PC-9 (cell line): ENCODE results near the gene RNF141. TPM values are rescaled to one million over a fixed set of nuclear protein-coding genes. Genes with fewer than 3 reads are reported as not detected.

Experiments used
- BruUV-seq: library from RNA; stranded (reverse); fragments of 400-500 nt; replicated peaks from 2 replicates; lab custom pipeline; 2021; lab: Mats Ljungman, UMichigan
- CTCF ChIA-PET: fragments of 300-600 bp; sonication (Branson Sonifier 250); formaldehyde crosslinking; loops from one replicate; lab custom pipeline; 2022; ENCODE audit warnings: antibody characterized with exemption; lab: Charles Lee
- POLR2A ChIA-PET: fragments of 300-600 bp; sonication (Branson Sonifier 250); formaldehyde crosslinking; loops from one replicate; lab custom pipeline; 2022; ENCODE audit warnings: antibody characterized with exemption; ENCODE audit not compliant: unreplicated experiment; lab: Charles Lee
- DNase-seq, 2 experiments: peaks; one replicate each; pipeline versions ENCODE4 v3.0.0 to v3.0.0-alpha.2; 2015 to 2022; ENCODE audit warnings: mixed read lengths in 1 of 2
- H2AFZ ChIP-seq: fragments of 200-600 bp; sonication (generic); 2 replicates; pipeline ENCODE4 v1.8.1; 2017; ENCODE audit warnings: antibody characterized with exemption
- H3F3A ChIP-seq: fragments of 200-600 bp; sonication (generic); 2 replicates; pipeline ENCODE4 v1.8.1; 2017; ENCODE audit warnings: antibody characterized with exemption, mild to moderate bottlenecking, low read depth; ENCODE audit not compliant: insufficient read depth
- H3K27ac ChIP-seq: fragments of 200-600 bp; sonication (generic); 2 replicates; pipeline ENCODE4 v1.6.1; 2016; ENCODE audit warnings: mixed run types
- H3K27me3 ChIP-seq: fragments of 200-600 bp; sonication (generic); 2 replicates; pipeline ENCODE4 v1.6.1; 2016; ENCODE audit warnings: low read depth, mixed run types; ENCODE audit not compliant: insufficient read depth
- H3K36me3 ChIP-seq: fragments of 200-600 bp; sonication (generic); 2 replicates; pipeline ENCODE4 v1.6.1; 2016; ENCODE audit warnings: low read depth, mixed run types
- H3K4me1 ChIP-seq: fragments of 200-600 bp; sonication (generic); replicated peaks from 2 replicates; pipeline ENCODE4 v1.6.1; 2016; ENCODE audit warnings: mixed run types; ENCODE audit not compliant: insufficient read depth
- H3K4me2 ChIP-seq: fragments of 200-600 bp; sonication (generic); 2 replicates; pipeline ENCODE4 v1.6.1; 2017; ENCODE audit warnings: mixed run types
- H3K4me3 ChIP-seq: fragments of 200-600 bp; sonication (generic); 2 replicates; pipeline ENCODE4 v1.6.1; 2016; ENCODE audit warnings: mixed run types
- H3K79me2 ChIP-seq: fragments of 200-600 bp; sonication (generic); 2 replicates; pipeline ENCODE4 v1.6.1; 2017; ENCODE audit warnings: low read depth, mixed run types
- H3K9me2 ChIP-seq: fragments of 200-600 bp; sonication (generic); 2 replicates; pipeline ENCODE4 v1.8.1; 2017; ENCODE audit warnings: mild to moderate bottlenecking; ENCODE audit not compliant: insufficient read depth
- H3K9me3 ChIP-seq: fragments of 200-600 bp; sonication (generic); 2 replicates; pipeline ENCODE4 v1.8.1; 2016; ENCODE audit warnings: low read depth; ENCODE audit not compliant: insufficient read depth
- H4K20me1 ChIP-seq: fragments of 200-600 bp; sonication (generic); 2 replicates; pipeline ENCODE4 v1.8.1; 2017; ENCODE audit not compliant: insufficient read depth
- EZH2 ChIP-seq: fragments of 200-600 bp; sonication (generic); IDR thresholded peaks from 2 replicates; pipeline ENCODE4 v1.8.0; 2017; ENCODE audit warnings: antibody characterized with exemption, low read depth
- intact Hi-C: fragments of 100-400 bp; cut with micrococcal nuclease; formaldehyde crosslinking; loops from one replicate; pipeline ENCODE4 v1.10.0; 2022; ENCODE audit not compliant: unreplicated experiment
- total RNA-seq: library from RNA; stranded (reverse); gene quantifications from 2 replicates; pipeline ENCODE4 v1.2.3, GENCODE V29; 2021
- TF ChIP-seq, protein P1 (sequence below): fragments of 200-600 bp; sonication (generic); conservative IDR thresholded peaks from 2 replicates; pipeline ENCODE4 v1.6.1; 2017; ENCODE audit warnings: mixed run types, antibody characterized with exemption, mild to moderate bottlenecking, moderate library complexity

Gene RNF141
- total RNA-seq, 1 experiment from 2014 or later, result 36.8 TPM

GRCh38 chr11:10487002-10487647, 53.9 kb downstream of the RNF141 start:
- Histone ChIP-seq H3K9me3 (no peaks in the 10 kb centered on the region), H4K20me1 (no peaks in the 10 kb centered on the region), H3K9me2 (no peaks in the 10 kb centered on the region), H3K36me3 (no peaks in the 10 kb centered on the region), H3K27me3 (no peaks in the 10 kb centered on the region), H3K4me3 (no peak overlapping the region), H3K27ac (0 out of 2 replicates have a peak overlapping the region, but pooled peaks have one; percentile 12), H3K4me1 (peaks cover 53% of the 10 kb centered on the region), H2AFZ (no peak overlapping the region), H3F3A (peaks cover 40% of the 10 kb centered on the region; the same call in 1 of the 2 replicates), H3K4me2 (no peak overlapping the region), H3K79me2 (0 out of 2 replicates have a peak, but pooled peaks cover 6% of the 10 kb centered on the region)
- no TSS peak for BruUV-seq
- no peak for TF ChIP-seq EZH2
- TF ChIP-seq, protein P1, sequence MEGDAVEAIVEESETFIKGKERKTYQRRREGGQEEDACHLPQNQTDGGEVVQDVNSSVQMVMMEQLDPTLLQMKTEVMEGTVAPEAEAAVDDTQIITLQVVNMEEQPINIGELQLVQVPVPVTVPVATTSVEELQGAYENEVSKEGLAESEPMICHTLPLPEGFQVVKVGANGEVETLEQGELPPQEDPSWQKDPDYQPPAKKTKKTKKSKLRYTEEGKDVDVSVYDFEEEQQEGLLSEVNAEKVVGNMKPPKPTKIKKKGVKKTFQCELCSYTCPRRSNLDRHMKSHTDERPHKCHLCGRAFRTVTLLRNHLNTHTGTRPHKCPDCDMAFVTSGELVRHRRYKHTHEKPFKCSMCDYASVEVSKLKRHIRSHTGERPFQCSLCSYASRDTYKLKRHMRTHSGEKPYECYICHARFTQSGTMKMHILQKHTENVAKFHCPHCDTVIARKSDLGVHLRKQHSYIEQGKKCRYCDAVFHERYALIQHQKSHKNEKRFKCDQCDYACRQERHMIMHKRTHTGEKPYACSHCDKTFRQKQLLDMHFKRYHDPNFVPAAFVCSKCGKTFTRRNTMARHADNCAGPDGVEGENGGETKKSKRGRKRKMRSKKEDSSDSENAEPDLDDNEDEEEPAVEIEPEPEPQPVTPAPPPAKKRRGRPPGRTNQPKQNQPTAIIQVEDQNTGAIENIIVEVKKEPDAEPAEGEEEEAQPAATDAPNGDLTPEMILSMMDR, result no peak
- POLR2A ChIA-PET, result no interaction called here
- no peak for DNase-seq
- CTCF ChIA-PET, result interaction anchor here (0.7 kb wide), 1 partner anchor 74 kb away, joined by 4 read pairs; no protein-coding TSS in a partner anchor
- intact Hi-C loops, result loop anchor here (5.0 kb wide), 1 partner anchor 80 kb away; no protein-coding TSS in a partner anchor

DNA sequence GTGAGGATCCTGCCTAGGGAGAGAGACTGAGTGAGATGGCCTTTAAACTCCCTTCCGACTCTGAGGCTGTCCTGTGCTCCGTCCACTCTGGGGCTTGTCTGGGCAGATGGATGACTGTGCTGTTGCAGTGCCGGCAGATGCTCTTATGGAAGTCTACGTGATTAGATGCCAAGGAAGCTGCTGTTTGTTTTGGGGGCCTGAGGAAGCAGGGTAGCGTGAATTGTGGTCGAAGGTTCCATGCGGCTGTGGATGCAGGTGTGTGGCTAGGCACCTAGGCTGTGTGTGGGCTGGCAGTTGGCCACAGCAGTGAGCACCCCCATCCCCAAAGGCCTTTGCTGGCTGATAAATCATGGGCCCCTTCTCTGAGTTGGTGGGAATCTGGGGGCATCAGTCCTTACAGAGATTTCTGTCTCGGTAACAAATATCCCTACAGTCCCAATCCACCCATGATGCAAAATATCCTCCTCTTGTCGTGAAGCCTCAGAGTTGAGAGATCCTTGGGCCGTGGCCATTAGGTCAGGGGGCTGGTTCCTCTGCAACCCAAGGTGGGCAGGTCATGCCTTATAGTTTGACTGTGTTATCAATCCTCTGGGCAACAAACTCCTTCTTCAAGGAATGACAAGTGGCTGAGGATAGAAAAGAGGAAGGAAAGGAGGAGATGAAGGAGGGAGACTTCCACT, 54.7 kb downstream of the RNF141 start:
- no peaks in the 10 kb centered on the region for H4K20me1 ChIP-seq
- no peak for TF ChIP-seq EZH2
- TF ChIP-seq, protein P1, result no peak
- no peak overlapping the region for H3K4me3 ChIP-seq
- H3K27me3 ChIP-seq, result no peaks in the 10 kb centered on the region
- no peaks in the 10 kb centered on the region for H3K79me2 ChIP-seq
- no peaks in the 10 kb centered on the region for H3K9me3 ChIP-seq
- POLR2A ChIA-PET, result no interaction called here
- CTCF ChIA-PET, result no interaction called here
- DNase-seq, result no peak
- no peaks in the 10 kb centered on the region for H3K36me3 ChIP-seq
- H3F3A ChIP-seq, result peaks cover 34% of the 10 kb centered on the region; the same call in 1 of the 2 replicates
- peaks cover 44% of the 10 kb centered on the region for H3K4me1 ChIP-seq
- H3K9me2 ChIP-seq, result no peaks in the 10 kb centered on the region
- H3K4me2 ChIP-seq, result no peak overlapping the region
- no peak overlapping the region for H3K27ac ChIP-seq
- intact Hi-C loops, result loop anchor here (5.0 kb wide), 1 partner anchor 79 kb away; no protein-coding TSS in a partner anchor
- H2AFZ ChIP-seq, result no peak overlapping the region
- no TSS peak for BruUV-seq

DNA sequence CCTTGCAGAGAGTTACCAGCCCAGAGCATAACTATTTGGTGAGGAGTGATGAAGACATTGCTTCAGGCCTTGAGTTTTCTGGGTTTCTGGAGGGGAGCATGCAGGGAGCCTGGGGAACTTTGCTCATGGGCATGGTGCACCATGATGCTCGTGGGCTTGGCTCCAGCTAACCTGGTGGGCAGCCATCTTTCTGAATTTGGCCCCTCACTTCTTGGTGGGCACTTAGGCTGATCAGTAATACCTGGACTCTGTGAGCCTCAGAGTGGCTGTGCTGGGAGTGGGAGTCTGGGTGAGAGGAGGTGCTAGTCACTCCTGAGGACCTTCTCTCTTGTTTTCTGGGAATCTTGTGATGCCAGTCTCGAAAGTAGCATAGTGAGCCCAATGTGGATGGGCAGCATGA, 55.3 kb downstream of the RNF141 start:
- intact Hi-C loops, result loop anchor here (5.0 kb wide), 1 partner anchor 78 kb away; no protein-coding TSS in a partner anchor
- H3K36me3 ChIP-seq, result no peaks in the 10 kb centered on the region
- BruUV-seq, result no TSS peak

More for the DNA sequence above, 55.3 kb downstream of the RNF141 start:
- Histone ChIP-seq H3K4me2 (no peak overlapping the region), H3F3A (peaks cover 27% of the 10 kb centered on the region; the same call in 1 of the 2 replicates), H2AFZ (no peak overlapping the region), H3K27me3 (no peaks in the 10 kb centered on the region), H3K79me2 (no peaks in the 10 kb centered on the region), H3K4me1 (peaks cover 38% of the 10 kb centered on the region), H3K9me2 (no peaks in the 10 kb centered on the region), H4K20me1 (no peaks in the 10 kb centered on the region), H3K9me3 (no peaks in the 10 kb centered on the region), H3K27ac (no peak overlapping the region), H3K4me3 (no peak overlapping the region)
- DNase-seq, result no peak
- TF ChIP-seq EZH2, result no peak
- TF ChIP-seq, protein P1, result no peak
- POLR2A ChIA-PET, result no interaction called here
- CTCF ChIA-PET, result no interaction called here
